ENCODE data around the gene C2orf72.
"Not testable (repeated sequence)": the region's sequence is repeated elsewhere in the genome, so short reads cannot be mapped to it uniquely, and the experiment has no call there.

The C2orf72 gene

GRCh38 chr2:231015926-231016325 is 21.4 kb upstream of the C2orf72 start:
- DNase-seq: no peak

- no peak for DNase-seq
Measured at GRCh38 chr2:231016566-231017230, 20.6 kb upstream of the C2orf72 start.

- no peak for DNase-seq
Measured at GRCh38 chr2:231017231-231017598, 20.1 kb upstream of the C2orf72 start.

- no peak for DNase-seq
Measured at GRCh38 chr2:231018184-231018583, 19.1 kb upstream of the C2orf72 start.

- not testable (repeated sequence) for DNase-seq
Measured at GRCh38 chr2:231025059-231025458, 12.3 kb upstream of the C2orf72 start.

GRCh38 chr2:231028889-231029288 is 8.4 kb upstream of the C2orf72 start:
- DNase-seq: no peak

- DNase-seq: no peak
Measured at GRCh38 chr2:231029563-231029962, 7.8 kb upstream of the C2orf72 start.

GRCh38 chr2:231030725-231031124 is 6.6 kb upstream of the C2orf72 start:
- no peak for DNase-seq

GRCh38 chr2:231032575-231033140 is 4.7 kb upstream of the C2orf72 start:
- DNase-seq: no peak

GRCh38 chr2:231033147-231034132 is 3.9 kb upstream of the C2orf72 start:
- no peak for DNase-seq

- DNase-seq: no peak
Measured at GRCh38 chr2:231034291-231034882, 2.9 kb upstream of the C2orf72 start.

GRCh38 chr2:231036131-231036530 is 1.2 kb upstream of the C2orf72 start:
- DNase-seq: no peak

GRCh38 chr2:231036578-231037106 is 681 bp upstream of the C2orf72 start:
- no peak for DNase-seq

- DNase-seq: no peak
Measured at GRCh38 chr2:231037731-231038482, 584 bp downstream of the C2orf72 start.

GRCh38 chr2:231038483-231039293 is 1.4 kb downstream of the C2orf72 start:
- no peak for DNase-seq

- no peak for DNase-seq
Measured at GRCh38 chr2:231039294-231039664, 2.0 kb downstream of the C2orf72 start.

GRCh38 chr2:231039821-231040364 is 2.6 kb downstream of the C2orf72 start:
- DNase-seq: no peak

- no peak for DNase-seq
Measured at GRCh38 chr2:231041061-231041689, 3.9 kb downstream of the C2orf72 start.

- DNase-seq: no peak
Measured at GRCh38 chr2:231043796-231044195, 6.5 kb downstream of the C2orf72 start.

GRCh38 chr2:231046916-231047273 is 9.6 kb downstream of the C2orf72 start:
- DNase-seq: no peak

Measured in CD4-positive, alpha-beta T cell treated with Interferon gamma for 1 hour (primary cell).